HCT116 (cell line): ENCODE measurements around the gene IQCH. TPM values are rescaled to one million over a fixed set of nuclear protein-coding genes. Genes with fewer than 3 reads are reported as not detected.

Experiments used
- ATAC-seq: fragments of 200-7000 bp; cut with Tn5 transposase; 2 replicates; pipeline ENCODE4 v1.9.1; 2020; ENCODE audit warnings: mild to moderate bottlenecking, moderate library complexity
- BruUV-seq: library from RNA; stranded (reverse); fragments of 400-500 nt; replicated peaks from 2 replicates; lab custom pipeline; 2021; lab: Mats Ljungman, UMichigan
- CTCF ChIA-PET: fragments of 300-600 bp; sonication (Branson Sonifier 250); formaldehyde crosslinking; loops from one replicate; lab custom pipeline; 2021; ENCODE audit warnings: antibody characterized with exemption; lab: Charles Lee
- POLR2A ChIA-PET: fragments of 300-600, 350-600 bp; sonication (Branson Sonifier 250); formaldehyde crosslinking; loops from one replicate; lab custom pipeline; 2021; ENCODE audit warnings: antibody characterized with exemption; lab: Charles Lee
- RAD21 ChIA-PET, 2 experiments: fragments of 300-600 bp; sonication (Branson Sonifier 250); formaldehyde crosslinking; loops; one replicate each; lab custom pipeline; 2023; ENCODE audit warnings: low total read pairs in 2 of 2; ENCODE audit not compliant: uncharacterized antibody in 2 of 2, unreplicated experiment in 2 of 2, low non-redundant PET in 1 of 2; lab: Charles Lee
- DNase-seq: peaks from one replicate; pipeline ENCODE4 v3.0.0-alpha.2; 2010; ENCODE audit warnings: low read depth, low spot score
- H2AFZ ChIP-seq: fragments of 200-600 bp; shearing (Covaris generic), sonication (generic); 2 replicates; pipeline ENCODE4 v1.6.1; 2017; ENCODE audit warnings: low read depth, mixed run types, mixed read lengths, antibody characterized with exemption, low read length; ENCODE audit not compliant: poor library complexity, severe bottlenecking
- H3K27ac ChIP-seq: 2 replicates; pipeline ENCODE4 v1.5.1; 2012; ENCODE audit warnings: low read depth, low read length
- H3K27me3 ChIP-seq: fragments of 200-600 bp; sonication (generic); 2 replicates; pipeline ENCODE4 v1.6.1; 2016; ENCODE audit warnings: mixed run types, low read length, mixed read lengths; ENCODE audit not compliant: insufficient read depth
- H3K36me3 ChIP-seq, 2 experiments: fragments of 200-500 bp in 1 of 2; fragments of 200-600 bp in 1 of 2; sonication (Bioruptor generic) in 1 of 2; sonication (generic) in 1 of 2; 2 replicates each; pipeline versions ENCODE4 v1.5.1 to v1.6.1; 2014 to 2016; ENCODE audit warnings: low read length in 2 of 2, inconsistent platforms in 1 of 2, mixed read lengths in 1 of 2, mixed run types in 1 of 2; ENCODE audit not compliant: insufficient read depth in 2 of 2, control insufficient read depth in 1 of 2
- H3K4me1 ChIP-seq, 2 experiments: fragments of 200-600 bp in 1 of 2; sonication (generic) in 1 of 2; 2 replicates each; pipeline versions ENCODE4 v1.5.1 to v1.6.1; 2012 to 2017; ENCODE audit warnings: low read length in 2 of 2, inconsistent platforms in 1 of 2, mild to moderate bottlenecking in 1 of 2, mixed read lengths in 1 of 2, mixed run types in 1 of 2, moderate library complexity in 1 of 2; ENCODE audit not compliant: insufficient read depth in 2 of 2, control insufficient read depth in 1 of 2
- H3K4me2 ChIP-seq: fragments of 200-600 bp; sonication (generic); 2 replicates; pipeline ENCODE4 v1.6.1; 2017; ENCODE audit warnings: mixed run types, low read length, mixed read lengths
- H3K4me3 ChIP-seq, 2 experiments: fragments of 200-600 bp in 1 of 2; sonication (generic) in 1 of 2; replicated peaks in 1 of 2; 2 replicates each; pipeline ENCODE4 v1.5.1; 2011 to 2016; ENCODE audit warnings: low read length in 2 of 2, control low read depth in 1 of 2, low read depth in 1 of 2, mild to moderate bottlenecking in 1 of 2, mixed read lengths in 1 of 2, mixed run types in 1 of 2
- H3K79me2 ChIP-seq: fragments of 200-600 bp; sonication (generic); 2 replicates; pipeline ENCODE4 v1.6.1; 2017; ENCODE audit warnings: mild to moderate bottlenecking, mixed run types, low read length, moderate library complexity, mixed read lengths; ENCODE audit not compliant: insufficient read depth
- H3K9ac ChIP-seq: fragments of 200-600 bp; sonication (generic); 2 replicates; pipeline ENCODE4 v1.6.1; 2016; ENCODE audit warnings: low read length, mixed read lengths
- H3K9me2 ChIP-seq: fragments of 200-600 bp; sonication (generic), shearing (Covaris generic); 2 replicates; pipeline ENCODE4 v1.6.1; 2017; ENCODE audit warnings: mixed run types, mild to moderate bottlenecking, moderate library complexity; ENCODE audit not compliant: insufficient read depth
- H3K9me3 ChIP-seq, 2 experiments: fragments of 200-500 bp in 1 of 2; fragments of 200-600 bp in 1 of 2; sonication (Bioruptor generic) in 1 of 2; sonication (generic) in 1 of 2; 2 replicates each; pipeline ENCODE4 v1.6.1; 2014 to 2017; ENCODE audit warnings: low read length in 2 of 2, mixed read lengths in 2 of 2, inconsistent platforms in 1 of 2, low read depth in 1 of 2, mild to moderate bottlenecking in 1 of 2, mixed run types in 1 of 2, moderate library complexity in 1 of 2; ENCODE audit not compliant: control insufficient read depth in 1 of 2, insufficient read depth in 1 of 2
- H4K20me1 ChIP-seq: fragments of 200-600 bp; sonication (generic), shearing (Covaris generic); 2 replicates; pipeline ENCODE4 v1.6.1; 2017; ENCODE audit warnings: mixed run types, mild to moderate bottlenecking, moderate library complexity; ENCODE audit not compliant: insufficient read depth
- ATF3 ChIP-seq: IDR thresholded peaks from 2 replicates; pipeline ENCODE4 v1.6.1; 2012
- CBX3 ChIP-seq: IDR thresholded peaks from 2 replicates; pipeline ENCODE4 v1.6.1; 2012; ENCODE audit warnings: low read depth
- CTCF ChIP-seq, 3 experiments: fragments of 200-600 bp in 1 of 3; sonication (generic) in 1 of 3; IDR thresholded peaks in 2 of 3; conservative IDR thresholded peaks in 1 of 3; 2 replicates each; pipeline ENCODE4 v1.5.1; 2012 to 2017; ENCODE audit warnings: low read depth in 2 of 3, low read length in 2 of 3, antibody characterized with exemption in 1 of 3, borderline replicate concordance in 1 of 3, control low read depth in 1 of 3, mild to moderate bottlenecking in 1 of 3, mixed read lengths in 1 of 3, mixed run types in 1 of 3, moderate library complexity in 1 of 3; ENCODE audit not compliant: insufficient read depth in 1 of 3
- ELF1 ChIP-seq: IDR thresholded peaks from 2 replicates; pipeline ENCODE4 v1.6.1; 2012; ENCODE audit warnings: low read depth, borderline replicate concordance
- EZH2 ChIP-seq: fragments of 200-600 bp; sonication (generic); IDR thresholded peaks from 2 replicates; pipeline ENCODE4 v1.6.1; 2017; ENCODE audit warnings: antibody characterized with exemption, mixed run types
- EZH2phosphoT487 ChIP-seq: fragments of 200-600 bp; IDR thresholded peaks from 2 replicates; pipeline ENCODE4 v1.6.1; 2018; ENCODE audit warnings: antibody characterized with exemption, borderline replicate concordance
- JUND ChIP-seq: IDR thresholded peaks from 2 replicates; pipeline ENCODE4 v1.6.1; 2012
- MAX ChIP-seq: IDR thresholded peaks from 2 replicates; pipeline ENCODE4 v1.6.1; 2012
- POLR2A ChIP-seq: IDR thresholded peaks from 2 replicates; pipeline ENCODE4 v1.7.0; 2011; ENCODE audit warnings: borderline replicate concordance; ENCODE audit not compliant: insufficient read depth, insufficient read length; ENCODE audit errors: extremely low read depth
- RAD21 ChIP-seq: IDR thresholded peaks from 2 replicates; pipeline ENCODE4 v1.6.1; 2012; ENCODE audit warnings: low read depth, mild to moderate bottlenecking
- REST ChIP-seq: IDR thresholded peaks from 2 replicates; pipeline ENCODE4 v1.6.1; 2012; ENCODE audit warnings: low read depth
- SIN3A ChIP-seq: IDR thresholded peaks from 2 replicates; pipeline ENCODE4 v1.6.1; 2012; ENCODE audit warnings: low read depth
- SP1 ChIP-seq: IDR thresholded peaks from 2 replicates; pipeline ENCODE4 v1.6.1; 2012; ENCODE audit warnings: low read depth
- SRF ChIP-seq: IDR thresholded peaks from 2 replicates; pipeline ENCODE4 v1.6.1; 2012; ENCODE audit warnings: low read depth
- TCF7L2 ChIP-seq: IDR thresholded peaks from 2 replicates; pipeline ENCODE4 v1.7.0; 2011; ENCODE audit warnings: borderline replicate concordance, inconsistent platforms; ENCODE audit not compliant: insufficient read depth, insufficient read length; ENCODE audit errors: extremely low read depth
- ZBTB33 ChIP-seq: IDR thresholded peaks from 2 replicates; pipeline ENCODE4 v1.6.1; 2011; ENCODE audit warnings: mild to moderate bottlenecking, low read length, moderate library complexity; ENCODE audit not compliant: insufficient replicate concordance; ENCODE audit errors: extremely low read depth
- ZFX ChIP-seq: fragments of 450-650 bp; IDR thresholded peaks from 2 replicates; pipeline ENCODE4 v1.6.1; 2017
- ZNF274 ChIP-seq: fragments of 200-500 bp; sonication (Bioruptor generic); IDR thresholded peaks from 2 replicates; pipeline ENCODE4 v1.6.1; 2014; ENCODE audit warnings: mild to moderate bottlenecking, low read depth, low read length, inconsistent platforms
- intact Hi-C: fragments of 100-400 bp; cut with micrococcal nuclease; formaldehyde crosslinking; loops from 2 replicates; pipeline ENCODE4 v1.10.0; 2022
- total RNA-seq: library from RNA; stranded (reverse); gene quantifications from one replicate; pipeline ENCODE4 v1.2.1, GENCODE V29; 2021; ENCODE audit not compliant: unreplicated experiment

Gene IQCH
- total RNA-seq, 1 experiment from 2014 or later: 4.6 TPM

- TF ChIP-seq CTCF (IDR thresholded peaks at IDR 0.05 in 2 of 3, conservative IDR thresholded peaks at IDR 0.05 in 1 of 3; ENCODE audit: borderline replicate concordance in 1 of 3, insufficient read depth in 1 of 3, low read depth in 2 of 3, low read length in 2 of 3) (no peak), ZNF274 (no peak), ZBTB33 (no peak), RAD21 (no peak), ATF3 (no peak), POLR2A (no peak)
Observed at GRCh38 chr15:67212684-67213367, 41.8 kb upstream of the IQCH start (continued).

- Histone ChIP-seq H2AFZ (no peak overlapping the region), H3K4me2 (no peak overlapping the region), H3K4me1 (no peaks in the 10 kb centered on the region), H3K9ac (no peak overlapping the region), H3K9me3 (no peaks in the 10 kb centered on the region), H4K20me1 (no peaks in the 10 kb centered on the region), H3K27ac (no peak overlapping the region), H3K27me3 (no peaks in the 10 kb centered on the region), H3K79me2 (peaks cover 6% of the 10 kb centered on the region), H3K9me2 (no peaks in the 10 kb centered on the region), H3K36me3 (no peaks in the 10 kb centered on the region), H3K4me3 (no peak overlapping the region)
- RAD21 ChIA-PET: no interaction called here
- CTCF ChIA-PET: no interaction called here
- ATAC-seq (no peak), DNase-seq (no peak)
- TF ChIP-seq MAX (no peak), CBX3 (no peak), EZH2phosphoT487 (no peak), TCF7L2 (no peak), ATF3 (no peak), RAD21 (no peak), ELF1 (no peak), SIN3A (no peak), POLR2A (no peak), JUND (no peak), SP1 (no peak), ZFX (no peak), SRF (no peak), EZH2 (no peak), REST (no peak)
- POLR2A ChIA-PET: no interaction called here
- no TSS peak for BruUV-seq
- intact Hi-C loops: no loop called here
Observed at GRCh38 chr15:67215102-67215501, 39.5 kb upstream of the IQCH start.
